Thyroid gland (tissue), 4 donors: ENCODE data around the gene ARGLU1. TPM values are rescaled to one million over a fixed set of nuclear protein-coding genes. Genes with fewer than 3 reads are reported as not detected.

Experiments
- DNase-seq, 2 donors: peaks; one replicate each; pipeline ENCODE4 v3.0.0-alpha.2; 2019
- H3K27ac ChIP-seq, 3 donors: fragments of 200-600 bp; sonication (generic); 1 replicate in 2 of 3; 2 replicates in 1 of 3; pipeline ENCODE4 v1.5.1; 2016 to 2019; ENCODE audit warnings: mild to moderate bottlenecking in 1 of 3, moderate library complexity in 1 of 3
- H3K27me3 ChIP-seq: fragments of 200-600 bp; sonication (generic); one replicate; pipeline ENCODE4 v1.5.1; 2019
- H3K36me3 ChIP-seq, 2 donors: fragments of 200-600 bp; sonication (generic); one replicate each; pipeline ENCODE4 v1.5.1; 2016 to 2019
- H3K4me1 ChIP-seq, 2 donors: fragments of 200-600 bp; sonication (generic); one replicate each; pipeline ENCODE4 v1.5.1; 2017 to 2019
- H3K4me3 ChIP-seq, 3 donors: fragments of 200-600 bp; sonication (generic); replicated peaks in 1 of 3; 1 replicate in 2 of 3; 2 replicates in 1 of 3; pipeline ENCODE4 v1.5.1; 2016; ENCODE audit warnings: mild to moderate bottlenecking in 1 of 3
- H3K9me3 ChIP-seq: fragments of 200-600 bp; sonication (generic); one replicate; pipeline ENCODE4 v1.5.1; 2017
- POLR2A ChIP-seq, 2 donors: fragments of 450-650 bp; IDR thresholded peaks; one replicate each; pipeline ENCODE4 v1.6.1; 2017; ENCODE audit warnings: antibody characterized with exemption in 2 of 2, mild to moderate bottlenecking in 2 of 2, moderate library complexity in 1 of 2
- WGBS, 2 donors: methylation state at CpG; one replicate each; pipeline ENCODE4 v1.1.5; 2017; 5-methylcytosine and 5-hydroxymethylcytosine counted together
- intact Hi-C: fragments of 100-400 bp; cut with DNase I; formaldehyde crosslinking; loops from one replicate; pipeline ENCODE4 v1.15.1; 2023
- total RNA-seq, 4 donors: library from RNA; depleted of rRNA; stranded (reverse); fragments of >200 nt; gene quantifications; one replicate each; pipeline ENCODE4 v1.2.3, GENCODE V29; 2016
- TF ChIP-seq, protein P1 (sequence below), 6 experiments: fragments of 200-600 bp in 3 of 6; fragments of 450-650 bp in 3 of 6; sonication (generic) in 3 of 6; IDR thresholded peaks; one replicate each; pipeline ENCODE4 v1.5.1; 2016 to 2019; ENCODE audit warnings: antibody characterized with exemption in 6 of 6, mild to moderate bottlenecking in 2 of 6, inconsistent platforms in 1 of 6, moderate library complexity in 1 of 6

ARGLU1 gene
- total RNA-seq, 4 donors from 2014 or later = 73.9 to 165 (median 119) TPM

DNA sequence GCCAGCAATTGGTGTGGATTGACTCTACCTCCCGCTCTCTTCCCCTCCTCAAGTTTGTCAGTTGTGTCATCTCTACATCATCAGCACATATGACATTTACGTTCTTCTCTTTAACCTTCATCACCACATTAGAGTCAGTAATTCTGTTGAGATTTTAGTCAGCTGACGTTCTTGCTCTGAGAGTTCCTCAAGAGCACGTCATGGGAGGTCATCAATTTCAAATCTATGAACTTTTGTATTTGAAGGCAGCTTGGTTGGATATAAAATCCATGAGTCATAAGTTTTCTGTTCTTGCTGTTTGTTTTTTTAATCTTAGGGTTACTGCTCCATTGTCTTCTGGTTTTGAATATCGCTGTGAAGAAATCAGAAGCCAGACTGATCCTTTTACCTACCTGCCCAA is 21.8 kb upstream of the ARGLU1 start:
- Histone ChIP-seq H3K36me3 (no peaks in the 10 kb centered on the region), H3K4me1 (no peaks in the 10 kb centered on the region), H3K9me3 (no peaks in the 10 kb centered on the region), H3K4me3 (no peak overlapping the region), H3K27me3 (no peaks in the 10 kb centered on the region), H3K27ac (no peak overlapping the region)
- 76 to 85% methylated on average over 5 of the region's 5 CpGs for WGBS, 2 donors
- intact Hi-C loops = no loop called here
- DNase-seq = no peak
- no peak for TF ChIP-seq POLR2A (IDR thresholded peaks at IDR 0.05)
- TF ChIP-seq, protein P1, sequence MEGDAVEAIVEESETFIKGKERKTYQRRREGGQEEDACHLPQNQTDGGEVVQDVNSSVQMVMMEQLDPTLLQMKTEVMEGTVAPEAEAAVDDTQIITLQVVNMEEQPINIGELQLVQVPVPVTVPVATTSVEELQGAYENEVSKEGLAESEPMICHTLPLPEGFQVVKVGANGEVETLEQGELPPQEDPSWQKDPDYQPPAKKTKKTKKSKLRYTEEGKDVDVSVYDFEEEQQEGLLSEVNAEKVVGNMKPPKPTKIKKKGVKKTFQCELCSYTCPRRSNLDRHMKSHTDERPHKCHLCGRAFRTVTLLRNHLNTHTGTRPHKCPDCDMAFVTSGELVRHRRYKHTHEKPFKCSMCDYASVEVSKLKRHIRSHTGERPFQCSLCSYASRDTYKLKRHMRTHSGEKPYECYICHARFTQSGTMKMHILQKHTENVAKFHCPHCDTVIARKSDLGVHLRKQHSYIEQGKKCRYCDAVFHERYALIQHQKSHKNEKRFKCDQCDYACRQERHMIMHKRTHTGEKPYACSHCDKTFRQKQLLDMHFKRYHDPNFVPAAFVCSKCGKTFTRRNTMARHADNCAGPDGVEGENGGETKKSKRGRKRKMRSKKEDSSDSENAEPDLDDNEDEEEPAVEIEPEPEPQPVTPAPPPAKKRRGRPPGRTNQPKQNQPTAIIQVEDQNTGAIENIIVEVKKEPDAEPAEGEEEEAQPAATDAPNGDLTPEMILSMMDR (IDR thresholded peaks at IDR 0.05) = no peak

DNA sequence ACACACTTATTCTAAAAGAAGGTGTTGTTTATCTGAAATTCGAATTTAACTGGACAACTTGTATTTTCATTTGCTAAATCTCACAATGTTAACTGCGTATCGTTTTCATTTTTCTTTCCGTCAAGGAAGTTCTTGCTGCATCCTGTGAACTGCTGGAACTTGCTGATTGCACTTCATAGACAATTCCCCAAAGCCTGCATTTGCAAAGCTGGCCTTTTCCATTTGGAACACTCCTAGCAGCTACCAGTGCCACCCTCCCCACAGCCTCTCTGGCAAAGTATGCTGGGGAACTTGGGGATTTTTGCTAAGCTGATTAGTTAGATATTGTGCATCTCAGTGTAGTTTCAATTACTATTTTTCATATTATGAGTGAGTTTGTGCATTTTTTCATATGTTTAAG is 20.4 kb upstream of the ARGLU1 start:
- Histone ChIP-seq H3K9me3 (no peaks in the 10 kb centered on the region), H3K27me3 (no peaks in the 10 kb centered on the region), H3K4me3 (no peak overlapping the region), H3K4me1 (no peaks in the 10 kb centered on the region), H3K36me3 (no peaks in the 10 kb centered on the region), H3K27ac (no peak overlapping the region)
- intact Hi-C loops = no loop called here
- TF ChIP-seq, protein P1 (IDR thresholded peaks at IDR 0.05) = no peak
- TF ChIP-seq POLR2A (IDR thresholded peaks at IDR 0.05) = no peak
- WGBS, 2 donors = 81 to 84% methylated on average over 4 of the region's 4 CpGs
- DNase-seq = no peak

DNA sequence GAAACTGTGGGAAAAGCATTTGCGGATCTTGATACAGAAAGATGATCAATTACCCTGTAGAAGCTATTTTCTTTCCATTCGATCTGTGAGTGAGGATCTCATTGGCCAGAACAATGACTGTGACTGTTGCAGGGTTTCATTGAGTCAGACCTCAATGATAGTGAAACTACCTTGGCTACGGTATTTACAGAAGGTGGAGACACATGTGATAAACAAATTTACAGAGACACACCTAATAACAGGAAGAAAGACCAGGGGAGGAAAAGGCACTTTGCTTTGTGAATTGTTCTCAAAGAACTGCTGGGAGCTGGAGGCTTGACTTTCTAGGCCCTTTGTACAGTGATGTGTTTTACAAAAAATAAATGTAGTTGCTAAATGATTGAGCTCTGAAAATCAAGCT is 19.9 kb upstream of the ARGLU1 start:
- intact Hi-C loops = no loop called here
- Histone ChIP-seq H3K27me3 (no peaks in the 10 kb centered on the region), H3K27ac (no peak overlapping the region), H3K4me1 (no peaks in the 10 kb centered on the region), H3K9me3 (no peaks in the 10 kb centered on the region), H3K4me3 (no peak overlapping the region), H3K36me3 (no peaks in the 10 kb centered on the region)
- no peak for DNase-seq
- TF ChIP-seq, protein P1 (IDR thresholded peaks at IDR 0.05) = no peak
- TF ChIP-seq POLR2A (IDR thresholded peaks at IDR 0.05) = no peak
- 83 to 86% methylated on average over 3 of the region's 3 CpGs for WGBS, 2 donors

DNA sequence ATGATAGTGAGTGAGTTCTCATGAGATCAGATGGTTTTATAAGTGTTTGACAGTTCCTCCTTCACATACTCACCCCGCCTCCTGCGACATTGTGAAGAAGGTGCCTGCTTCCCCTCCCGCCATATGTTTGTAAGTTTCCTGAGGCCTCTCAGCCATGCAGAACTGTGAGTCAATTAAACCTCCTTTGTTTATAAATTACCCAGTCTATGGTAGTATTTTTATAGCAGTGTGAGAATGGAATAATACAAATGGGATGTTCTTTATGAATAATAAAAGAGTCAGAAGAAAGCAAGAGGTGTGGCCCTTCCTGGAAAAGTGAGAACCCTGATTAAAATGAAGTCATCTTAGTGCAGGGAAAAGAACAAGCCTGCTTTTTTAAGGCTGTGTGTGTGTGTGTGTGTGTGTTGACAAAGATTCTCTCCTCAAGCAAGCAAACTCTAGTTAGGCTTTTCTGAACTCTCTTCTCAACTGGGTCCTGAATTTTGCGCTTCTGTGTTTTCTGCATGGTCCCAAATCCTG is 18.8 kb upstream of the ARGLU1 start:
- H3K36me3 ChIP-seq = no peaks in the 10 kb centered on the region
- H3K9me3 ChIP-seq = no peaks in the 10 kb centered on the region
- no peaks in the 10 kb centered on the region for H3K27me3 ChIP-seq
- WGBS, 2 donors = 71 to 72% methylated on average over 4 of the region's 4 CpGs
- intact Hi-C loops = no loop called here
- no peaks in the 10 kb centered on the region for H3K4me1 ChIP-seq
- TF ChIP-seq POLR2A (IDR thresholded peaks at IDR 0.05) = no peak
- TF ChIP-seq, protein P1 (IDR thresholded peaks at IDR 0.05) = no peak
- H3K27ac ChIP-seq = no peak overlapping the region
- no peak for DNase-seq
- no peak overlapping the region for H3K4me3 ChIP-seq

DNA sequence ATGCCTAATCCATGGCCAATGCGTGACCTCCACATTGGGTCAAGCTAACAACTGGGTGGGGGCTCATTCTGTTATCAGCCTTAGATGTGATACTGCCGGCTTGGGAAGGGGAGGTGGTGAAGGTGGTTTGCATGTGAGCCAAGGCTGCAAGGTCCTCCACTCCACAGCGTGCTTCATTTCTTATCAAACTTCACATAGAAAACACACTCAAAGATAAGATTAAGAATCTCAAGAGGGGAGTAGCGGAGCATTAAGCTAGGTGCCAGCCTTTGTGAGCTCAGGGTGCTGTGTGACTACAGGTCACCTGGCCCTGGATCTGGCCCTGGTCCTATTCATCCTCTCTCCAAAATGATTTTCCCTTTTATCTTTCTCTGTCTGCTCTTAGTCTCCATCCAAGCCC is 13.3 kb upstream of the ARGLU1 start:
- intact Hi-C loops = no loop called here
- Histone ChIP-seq H3K9me3 (no peaks in the 10 kb centered on the region), H3K27ac (no peak overlapping the region), H3K27me3 (no peaks in the 10 kb centered on the region), H3K36me3 (no peaks in the 10 kb centered on the region), H3K4me1 (no peaks in the 10 kb centered on the region), H3K4me3 (no peak overlapping the region)
- DNase-seq = no peak
- WGBS, 2 donors = 58 to 68% methylated on average over 4 of the region's 4 CpGs
- TF ChIP-seq POLR2A (IDR thresholded peaks at IDR 0.05) = no peak
- TF ChIP-seq, protein P1 (IDR thresholded peaks at IDR 0.05) = no peak
